ENCODE results near the gene OR4D9. TPM values are rescaled to one million over a fixed set of nuclear protein-coding genes. Genes with fewer than 3 reads are reported as not detected.

Gene OR4D9
- total and polyA plus RNA-seq, 11 donors = not detected

- no peak for DNase-seq
- TF ChIP-seq POLR2A (IDR thresholded peaks at IDR 0.05) (no peak), CTCF (IDR thresholded peaks at IDR 0.05) (peak in 1 of 12 donors; percentile 1)
- WGBS, 4 donors = 14 to 24% (median 19%) methylated on average over 13 of the region's 13 CpGs
- peaks cover 0 to 40% (median 9%) of the 10 kb centered on the region in 12 donors for H3K4me1 ChIP-seq
- ATAC-seq = no peak
- peak overlapping the region in 8 of 12 donors; percentile 43 to 58 (median 49) for H3K4me3 ChIP-seq
- no peaks in the 10 kb centered on the region for H3K9me3 ChIP-seq
- H3K27ac ChIP-seq = peak overlapping the region in 5 of 12 donors; percentile 16 to 64 (median 28)
- no peaks in the 10 kb centered on the region for H3K36me3 ChIP-seq
- peaks cover 0 to 5% (median 0%) of the 10 kb centered on the region in 9 donors for H3K27me3 ChIP-seq
- intact Hi-C loops (cut with DNase I) = loop anchor here in 1 of 10 donors (10.0 kb wide), 1 partner anchor 58 kb away; the partner anchor contains the start of gene OSBP
Measured at GRCh38 chr11:59556917-59557348, 45.6 kb downstream of the OR4D9 start.

GRCh38 chr11:59558270-59558643 lies 46.9 kb downstream of the OR4D9 start:
- Histone ChIP-seq H3K36me3 (no peaks in the 10 kb centered on the region), H3K4me3 (no peak overlapping the region), H3K4me1 (peaks cover 0 to 36% (median 9%) of the 10 kb centered on the region in 12 donors), H3K27ac (no peak overlapping the region), H3K27me3 (peaks cover 0 to 5% (median 0%) of the 10 kb centered on the region in 9 donors), H3K9me3 (no peaks in the 10 kb centered on the region)
- TF ChIP-seq POLR2A (IDR thresholded peaks at IDR 0.05) (no peak), CTCF (IDR thresholded peaks at IDR 0.05) (no peak)
- WGBS, 4 donors = 67 to 81% (median 75%) methylated on average over 7 of the region's 7 CpGs
- no peak for ATAC-seq
- DNase-seq = no peak
- intact Hi-C loops (cut with DNase I) = loop anchor here in 1 of 10 donors (10.0 kb wide), 1 partner anchor 57 kb away; the partner anchor contains the start of gene OSBP

- ATAC-seq = peak; percentile 5 to 26 (median 10)
- DNase-seq = no peak
- H3K27me3 ChIP-seq = peaks cover 0 to 5% (median 0%) of the 10 kb centered on the region in 9 donors
- 39 to 53% (median 48%) methylated on average over 7 to 8 of the region's 8 CpGs for WGBS, 4 donors
- intact Hi-C loops (cut with DNase I) = loop anchor here in 6 of 10 donors (1.0 to 10.0 kb wide), 6 partner anchors 9 to 245 kb away; partner anchors contain the start of genes OSBP (in 3 of the 6) and PATL1 (in 1 of the 6)
- H3K9me3 ChIP-seq = no peaks in the 10 kb centered on the region
- H3K4me3 ChIP-seq = peak overlapping the region in 10 of 12 donors; percentile 70 to 96 (median 85)
- TF ChIP-seq CTCF (IDR thresholded peaks at IDR 0.05) (no peak), POLR2A (IDR thresholded peaks at IDR 0.05) (no peak)
- H3K27ac ChIP-seq = peak overlapping the region in 5 of 12 donors; percentile 63 to 92 (median 91)
- peaks cover 0 to 36% (median 9%) of the 10 kb centered on the region in 12 donors for H3K4me1 ChIP-seq
- no peaks in the 10 kb centered on the region for H3K36me3 ChIP-seq
Measured at GRCh38 chr11:59559886-59560285, 48.5 kb downstream of the OR4D9 start.

GRCh38 chr11:59560290-59560701 lies 49.0 kb downstream of the OR4D9 start:
- ATAC-seq (peak; percentile 62 to 81 (median 72)), DNase-seq (peak in 3 of 5 donors; percentile 43 to 47 (median 45))
- WGBS, 4 donors = 0 to 1% (median 1%) methylated on average over 18 of the region's 18 CpGs
- H3K9me3 ChIP-seq = no peaks in the 10 kb centered on the region
- intact Hi-C loops (cut with DNase I) = loop anchor here in 5 of 10 donors (1.0 to 10.0 kb wide), 6 partner anchors 9 to 245 kb away; partner anchors contain the start of genes OSBP (in 2 of the 5) and PATL1 (in 1 of the 5)
- peaks cover 0 to 36% (median 9%) of the 10 kb centered on the region in 12 donors for H3K4me1 ChIP-seq
- no peaks in the 10 kb centered on the region for H3K36me3 ChIP-seq
- peaks cover 0 to 4% (median 0%) of the 10 kb centered on the region in 9 donors for H3K27me3 ChIP-seq
- H3K27ac ChIP-seq = peak overlapping the region; percentile 42 to 92 (median 82)
- H3K4me3 ChIP-seq = peak overlapping the region; percentile 70 to 96 (median 84)
- TF ChIP-seq CTCF (IDR thresholded peaks at IDR 0.05) (no peak), POLR2A (IDR thresholded peaks at IDR 0.05) (no peak)
